Measurements from ENCODE around the gene RIN2. TPM values are rescaled to one million over a fixed set of nuclear protein-coding genes. Genes with fewer than 3 reads are reported as not detected.

Gene RIN2, protein sequence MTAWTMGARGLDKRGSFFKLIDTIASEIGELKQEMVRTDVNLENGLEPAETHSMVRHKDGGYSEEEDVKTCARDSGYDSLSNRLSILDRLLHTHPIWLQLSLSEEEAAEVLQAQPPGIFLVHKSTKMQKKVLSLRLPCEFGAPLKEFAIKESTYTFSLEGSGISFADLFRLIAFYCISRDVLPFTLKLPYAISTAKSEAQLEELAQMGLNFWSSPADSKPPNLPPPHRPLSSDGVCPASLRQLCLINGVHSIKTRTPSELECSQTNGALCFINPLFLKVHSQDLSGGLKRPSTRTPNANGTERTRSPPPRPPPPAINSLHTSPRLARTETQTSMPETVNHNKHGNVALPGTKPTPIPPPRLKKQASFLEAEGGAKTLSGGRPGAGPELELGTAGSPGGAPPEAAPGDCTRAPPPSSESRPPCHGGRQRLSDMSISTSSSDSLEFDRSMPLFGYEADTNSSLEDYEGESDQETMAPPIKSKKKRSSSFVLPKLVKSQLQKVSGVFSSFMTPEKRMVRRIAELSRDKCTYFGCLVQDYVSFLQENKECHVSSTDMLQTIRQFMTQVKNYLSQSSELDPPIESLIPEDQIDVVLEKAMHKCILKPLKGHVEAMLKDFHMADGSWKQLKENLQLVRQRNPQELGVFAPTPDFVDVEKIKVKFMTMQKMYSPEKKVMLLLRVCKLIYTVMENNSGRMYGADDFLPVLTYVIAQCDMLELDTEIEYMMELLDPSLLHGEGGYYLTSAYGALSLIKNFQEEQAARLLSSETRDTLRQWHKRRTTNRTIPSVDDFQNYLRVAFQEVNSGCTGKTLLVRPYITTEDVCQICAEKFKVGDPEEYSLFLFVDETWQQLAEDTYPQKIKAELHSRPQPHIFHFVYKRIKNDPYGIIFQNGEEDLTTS
- total RNA-seq: 56.1 and 80.6 TPM in 2 replicates

DNA sequence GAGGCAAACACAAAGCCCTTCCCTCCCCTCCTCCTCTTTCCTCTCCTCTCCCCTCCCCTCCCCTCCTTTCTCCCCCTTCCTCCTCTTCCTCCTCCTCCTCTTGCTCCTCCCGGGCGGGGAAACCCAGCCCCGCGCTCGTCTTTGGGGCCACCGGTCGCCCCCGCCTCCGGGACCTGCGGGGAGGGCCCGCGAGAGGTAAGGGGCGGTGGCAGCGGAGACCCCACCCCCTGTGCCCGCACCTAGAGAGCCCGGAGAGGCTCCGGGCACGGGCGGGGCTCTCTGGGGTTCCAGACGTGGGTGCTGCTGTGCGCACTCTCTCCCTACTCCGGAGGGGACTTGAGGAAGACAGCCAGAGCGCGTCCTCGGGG lies at the start of gene RIN2:
RIN2 (plus strand) TSS at position 126 of the 368 bp plus-strand sequence. CDS start 131,344 bp downstream, outside the sequence.
- no peak for DNase-seq (ENCODE audit: low read depth)

DNA sequence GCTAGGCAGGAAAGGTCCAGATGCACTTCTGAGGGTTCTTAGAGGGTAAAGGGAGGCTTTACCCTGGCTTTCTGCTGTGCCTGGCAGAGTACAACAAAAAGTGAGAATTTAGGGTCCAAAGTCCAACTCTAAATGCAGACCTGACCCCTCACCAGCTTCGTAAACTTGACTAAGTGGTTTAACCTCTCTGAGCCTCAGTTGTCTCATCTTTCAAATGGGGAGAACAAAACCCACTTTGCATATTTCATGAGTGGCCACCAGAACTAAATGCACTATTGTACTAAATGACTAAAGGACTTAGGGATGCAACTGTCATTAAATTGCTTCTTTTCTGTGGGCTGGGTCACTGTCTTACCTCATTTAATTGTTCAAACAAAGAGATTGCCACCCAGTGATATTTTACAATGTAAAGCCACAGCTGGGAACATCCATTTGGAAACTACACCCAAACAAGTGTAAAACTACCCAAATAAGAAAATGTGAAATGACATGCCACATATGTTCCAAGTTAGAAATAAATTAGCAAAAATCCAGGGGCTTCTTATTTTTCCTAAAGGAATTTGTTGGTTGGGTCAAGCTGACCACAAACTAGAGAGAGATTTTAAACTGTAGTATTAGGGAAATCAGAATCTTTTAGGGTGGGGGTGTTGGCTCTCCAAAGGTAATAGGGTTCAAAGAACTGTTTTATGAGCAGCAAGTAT lies 48.3 kb upstream of the RIN2 start:
- DNase-seq (ENCODE audit: low read depth): no peak

DNA sequence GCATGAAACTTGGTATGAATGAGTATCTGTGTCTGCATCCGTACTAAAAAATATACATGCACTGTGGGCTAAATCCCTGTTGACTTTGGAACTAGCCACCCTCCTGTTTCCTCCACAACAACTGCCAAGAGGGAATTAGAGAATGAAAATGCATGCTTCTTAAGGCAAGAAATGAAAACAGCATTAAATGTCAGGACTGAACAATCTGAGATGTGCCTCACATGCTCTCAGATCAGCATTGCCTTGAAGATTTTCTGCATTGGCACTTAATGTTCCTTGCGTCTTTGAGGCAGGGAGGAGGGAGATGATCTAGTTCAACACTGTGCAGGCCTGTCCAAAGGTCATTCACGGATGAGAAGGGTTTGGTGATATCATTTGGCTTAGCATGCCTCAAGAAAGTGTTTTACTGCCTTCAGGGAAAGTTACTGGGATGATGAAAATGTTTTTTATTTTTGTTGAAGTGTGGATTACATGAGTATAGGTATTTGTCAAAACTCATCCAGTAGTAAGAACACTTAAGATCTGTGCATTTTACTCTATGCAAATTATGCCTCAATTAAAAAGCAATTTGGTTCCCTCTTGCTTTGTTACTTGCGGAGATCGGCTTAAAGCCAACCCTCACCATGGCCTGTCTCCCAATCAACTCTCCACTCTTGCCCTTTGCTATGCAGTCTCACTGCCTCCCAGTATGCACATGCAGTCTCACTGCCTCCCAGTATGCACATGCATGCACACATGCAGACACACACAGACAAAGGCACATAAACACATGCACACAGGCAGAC lies 47.5 kb upstream of the RIN2 start:
- DNase-seq (ENCODE audit: low read depth): peak; percentile 13

DNA sequence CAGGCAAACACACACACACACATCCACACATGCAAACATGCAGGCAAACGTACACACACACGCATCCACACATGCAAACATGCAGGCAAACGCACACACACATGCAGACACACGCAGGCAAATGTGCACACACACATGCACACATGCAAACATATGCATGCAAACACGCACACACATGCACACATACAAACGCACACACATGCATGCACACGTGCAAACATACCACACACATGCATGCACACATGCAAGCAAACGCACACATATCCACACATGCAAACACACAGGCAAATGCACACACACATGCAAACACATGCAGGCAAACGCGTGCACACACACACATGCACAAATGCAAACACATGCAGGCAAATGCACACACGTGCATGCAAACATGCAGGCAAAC lies 46.9 kb upstream of the RIN2 start:
- no peak for DNase-seq (ENCODE audit: low read depth)

DNA sequence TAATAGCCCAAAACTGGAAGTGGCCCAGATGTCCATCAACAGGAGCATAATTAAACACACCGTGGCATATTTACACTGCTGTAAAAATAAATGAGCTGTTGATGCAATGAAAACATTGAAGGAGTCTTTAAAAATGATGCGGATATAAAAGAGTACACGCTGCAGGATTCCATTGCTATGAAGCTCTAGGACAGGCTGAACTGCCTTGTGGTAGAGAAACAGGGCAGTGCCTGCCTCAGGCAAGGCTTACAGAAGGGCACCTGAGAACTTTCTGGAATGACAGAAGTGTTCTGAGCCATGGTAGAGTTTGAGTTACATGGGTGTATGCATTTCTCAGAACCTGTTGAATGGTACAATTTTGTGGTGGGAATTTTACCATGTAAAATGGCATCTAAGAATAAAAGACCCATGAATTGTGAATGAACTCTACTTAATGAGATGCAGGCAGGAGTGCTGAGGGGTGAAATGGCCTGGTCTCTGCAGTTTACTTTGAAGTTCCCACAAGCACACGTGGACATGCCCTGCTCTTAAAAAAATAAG lies 45.3 kb upstream of the RIN2 start:
- peak; percentile 77 for DNase-seq (ENCODE audit: low read depth)

DNA sequence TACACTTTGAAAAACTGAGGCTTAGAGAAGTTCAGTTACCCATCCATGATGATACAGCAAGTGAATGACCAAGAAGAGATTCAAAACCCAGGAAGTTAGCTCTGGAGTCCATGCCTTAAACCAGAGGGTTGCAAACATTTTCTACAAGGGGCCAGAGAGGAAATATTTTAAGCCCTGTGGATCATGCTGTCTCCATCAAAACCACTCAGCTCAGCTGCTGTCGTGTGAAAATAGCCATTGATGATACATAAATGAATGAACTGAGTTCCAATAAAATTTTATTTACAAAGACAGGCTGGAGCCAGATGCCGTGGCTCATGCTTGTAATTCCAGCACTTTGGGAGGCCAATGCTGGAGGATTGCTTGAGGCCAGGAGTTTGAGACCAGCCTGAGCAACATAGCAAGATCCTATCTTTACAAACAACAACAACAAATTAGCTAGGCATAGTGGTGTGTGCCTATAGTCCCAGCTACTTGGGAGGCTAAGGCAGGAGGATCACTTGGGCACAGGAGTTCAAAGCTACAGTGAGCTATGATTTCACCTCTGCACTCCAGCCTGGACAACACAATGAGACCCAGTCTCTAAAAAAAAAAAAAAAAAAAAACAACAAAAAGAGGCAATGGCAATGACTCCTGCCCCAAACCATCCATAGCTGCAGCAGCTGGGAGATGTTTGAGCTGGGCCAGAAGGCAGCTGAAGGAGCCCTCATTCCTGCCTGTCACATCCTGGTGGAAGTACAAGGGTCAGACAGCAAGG lies 44.1 kb upstream of the RIN2 start:
- DNase-seq (ENCODE audit: low read depth): no peak

DNA sequence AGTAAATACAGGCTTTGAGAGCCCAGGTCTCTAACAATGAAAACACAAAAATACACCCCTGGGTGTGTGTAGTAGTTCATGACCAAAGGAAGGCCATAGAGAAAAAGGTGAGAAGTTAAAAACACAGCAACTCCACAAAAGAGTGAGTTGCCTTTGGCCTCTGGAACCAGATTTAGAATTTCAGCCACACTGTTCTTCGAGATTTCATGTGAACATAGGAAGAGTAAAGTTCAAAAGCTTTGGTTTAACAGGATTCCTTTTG lies 43.5 kb upstream of the RIN2 start:
- no peak for DNase-seq (ENCODE audit: low read depth)

DNA sequence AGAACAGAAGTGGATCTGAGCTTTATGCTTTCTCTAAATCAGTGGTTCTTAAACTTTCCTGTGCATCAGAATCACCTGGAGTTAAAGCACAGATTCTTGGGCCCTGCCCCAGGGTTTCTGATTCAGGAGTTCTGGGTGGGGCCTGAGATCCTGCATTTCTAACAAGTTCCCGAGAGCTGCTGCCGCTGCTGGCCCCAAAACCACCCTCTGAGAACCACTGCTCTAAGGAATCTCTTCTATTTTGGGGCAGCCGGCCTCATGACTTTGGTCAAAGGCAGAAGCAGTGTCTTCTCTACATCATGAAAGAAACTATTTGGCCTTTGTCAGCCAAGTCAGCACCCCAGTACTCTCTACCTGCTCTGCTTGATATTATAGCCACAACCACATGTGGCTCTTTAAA lies 42.1 kb upstream of the RIN2 start:
- DNase-seq (ENCODE audit: low read depth): no peak

DNA sequence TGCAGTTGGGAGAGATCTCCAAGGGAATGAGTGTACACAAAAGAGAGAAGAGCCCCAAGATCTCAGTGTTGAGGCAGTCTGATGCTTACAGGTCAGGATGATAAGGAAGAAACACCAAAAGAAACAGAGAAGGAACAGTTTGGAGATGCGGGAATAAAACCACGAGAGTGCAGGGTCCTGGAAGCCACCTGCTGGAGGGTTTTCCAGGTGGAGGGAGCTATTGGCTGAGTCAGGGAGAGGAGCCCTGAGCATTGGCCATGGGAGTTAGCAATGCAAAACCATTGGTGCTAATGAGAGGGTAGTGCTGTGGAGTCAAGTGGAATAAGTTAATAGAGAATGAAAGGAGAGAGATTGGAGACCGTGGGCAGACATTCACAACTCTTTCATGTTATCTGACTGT lies 39.2 kb upstream of the RIN2 start:
- no peak for DNase-seq (ENCODE audit: low read depth)

DNA sequence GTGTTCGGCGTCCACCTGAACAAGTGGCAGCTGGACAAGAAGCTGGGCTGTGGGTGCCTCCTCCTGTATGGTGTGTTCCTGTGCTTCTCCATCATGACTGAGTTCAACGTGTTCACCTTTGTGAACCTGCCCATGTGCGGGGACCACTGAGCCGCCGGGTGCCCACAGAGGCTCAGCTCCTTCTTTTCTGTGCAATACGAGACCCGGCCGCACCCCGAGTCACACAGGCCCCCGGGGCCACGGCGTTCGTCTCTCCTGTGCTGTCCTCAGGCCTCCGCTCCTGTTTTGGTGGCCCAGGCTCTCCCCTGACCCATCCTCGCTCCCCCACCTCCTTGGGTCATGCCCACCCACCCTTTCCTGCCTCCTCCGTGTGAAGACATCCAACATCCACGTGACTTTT lies 37.1 kb upstream of the RIN2 start:
- no peak for DNase-seq (ENCODE audit: low read depth)

DNA sequence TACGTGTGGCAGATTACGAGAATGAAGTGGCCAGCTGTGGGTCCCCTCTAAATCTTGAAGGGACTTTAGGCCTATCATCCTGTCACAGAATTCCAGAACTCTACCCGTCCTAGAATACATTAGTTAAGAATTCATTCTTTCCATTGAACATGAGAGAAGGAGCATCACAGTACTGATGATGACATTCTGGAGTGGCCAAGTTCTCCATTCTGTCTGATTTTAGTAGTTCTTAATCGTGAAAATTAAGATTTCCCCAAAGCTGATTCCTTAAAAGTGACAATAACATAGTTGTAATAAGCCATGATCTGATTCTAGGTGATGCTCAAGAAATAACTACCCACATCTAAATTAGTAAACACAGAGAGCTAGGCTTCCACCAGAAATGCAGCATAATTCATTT lies 35.0 kb upstream of the RIN2 start:
- DNase-seq (ENCODE audit: low read depth): no peak

DNA sequence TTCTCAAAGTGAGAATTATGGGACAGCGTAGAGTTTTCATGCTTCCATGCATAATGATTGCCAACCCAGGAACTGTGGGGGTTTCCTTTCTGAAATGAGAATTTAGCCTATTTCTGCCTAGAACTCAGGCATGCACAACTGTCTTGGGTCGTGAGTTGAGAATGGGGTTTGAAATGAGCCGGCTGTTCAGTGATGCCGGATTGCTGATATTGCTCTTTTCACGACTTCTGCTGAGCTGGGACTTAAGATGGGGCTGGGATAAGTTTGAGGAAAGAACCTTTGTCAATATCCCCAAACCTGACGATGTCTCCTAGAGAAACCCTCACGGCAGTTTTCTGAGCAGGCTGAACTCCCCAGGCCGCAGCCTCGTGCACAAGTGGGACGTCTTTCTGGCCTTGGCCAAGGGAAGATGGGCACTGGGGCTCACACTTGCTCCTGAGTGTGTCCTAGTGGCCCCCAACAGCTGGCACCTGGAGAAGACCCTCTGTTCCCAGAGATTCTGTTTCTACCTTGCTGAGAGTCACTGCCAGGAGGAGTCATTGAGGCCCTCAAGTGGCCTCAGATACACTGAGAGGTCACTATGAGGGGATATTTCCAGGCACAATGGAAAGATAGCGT lies 34.1 kb upstream of the RIN2 start:
- no peak for DNase-seq (ENCODE audit: low read depth)

DNA sequence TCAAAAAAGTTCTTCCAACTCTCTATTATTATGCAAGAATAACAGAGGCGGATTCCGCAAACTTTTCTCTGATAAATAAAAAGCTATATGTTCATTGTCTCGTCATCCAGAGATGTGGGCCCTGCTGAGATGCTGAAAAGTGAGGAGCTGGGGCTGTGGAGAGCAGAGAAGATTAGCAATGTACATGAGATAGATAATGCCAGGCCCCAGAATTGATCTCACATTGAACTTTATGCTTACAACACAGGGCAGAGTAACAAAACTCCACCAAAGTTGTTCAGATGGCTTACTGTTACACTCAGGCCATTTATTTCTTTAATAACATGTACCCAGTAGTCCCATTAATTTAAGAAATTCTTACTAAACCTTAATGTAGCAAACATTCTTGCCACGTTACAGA lies 32.7 kb upstream of the RIN2 start:
- no peak for DNase-seq (ENCODE audit: low read depth)

DNA sequence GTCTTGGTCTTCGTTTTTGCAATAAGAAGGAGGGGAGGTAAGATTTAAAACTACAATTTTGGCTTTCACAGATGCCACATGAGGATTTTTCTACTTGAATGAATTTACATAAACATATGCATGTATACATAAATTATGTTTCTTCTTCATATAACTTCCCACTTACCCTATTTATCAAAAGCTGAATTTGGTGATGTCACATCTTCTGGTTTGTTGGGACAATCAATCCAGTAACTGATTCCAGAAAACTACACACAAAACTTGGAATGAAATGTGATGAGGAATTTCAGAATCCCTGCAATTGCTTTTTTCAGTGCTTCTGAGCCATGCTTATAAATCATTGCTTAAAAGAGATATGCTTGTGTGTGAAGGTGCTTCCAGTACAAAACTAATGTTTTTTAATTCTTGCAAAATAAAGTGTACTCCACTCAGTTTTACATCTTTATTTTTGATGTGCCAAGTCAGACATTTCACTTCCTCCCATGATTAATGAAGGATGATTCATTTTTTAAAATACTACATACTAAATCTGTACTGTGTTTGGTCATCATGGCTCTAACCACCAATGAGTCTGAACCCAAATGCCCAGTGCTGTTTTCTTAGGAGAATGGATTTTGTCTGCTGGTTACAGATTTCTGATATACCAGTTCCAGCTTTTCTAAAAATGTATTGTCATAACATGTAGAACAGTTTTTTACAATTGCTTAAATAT lies 32.1 kb upstream of the RIN2 start:
- DNase-seq (ENCODE audit: low read depth): no peak

DNA sequence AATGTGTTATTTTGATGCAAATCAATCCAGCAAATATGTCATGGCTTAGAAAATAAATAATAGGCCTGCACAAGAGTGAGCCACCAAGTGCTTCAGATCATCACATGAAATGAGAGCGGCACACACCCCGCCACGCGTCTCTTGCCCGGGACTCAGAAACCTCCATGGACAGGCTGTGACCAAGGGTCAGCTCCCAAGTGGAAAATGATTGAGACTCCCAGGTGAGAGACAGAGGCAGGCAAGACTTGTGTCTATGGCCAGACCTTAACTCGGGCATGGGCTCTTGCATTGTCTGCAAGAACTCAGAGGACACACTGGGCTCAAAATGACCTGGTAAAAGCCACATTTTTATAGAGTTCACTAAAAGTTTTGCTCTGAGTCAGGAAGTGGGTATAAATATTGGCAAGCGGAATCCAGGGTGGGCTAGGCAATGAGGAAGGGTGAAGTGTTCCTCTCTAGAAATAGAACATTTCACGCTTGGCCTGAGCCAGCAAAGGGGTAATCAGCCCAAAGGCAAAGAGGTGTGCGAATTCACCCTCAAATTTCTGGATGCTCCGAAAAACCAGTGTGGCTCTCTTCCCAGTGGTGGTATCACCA lies 30.7 kb upstream of the RIN2 start:
- DNase-seq (ENCODE audit: low read depth): no peak

DNA sequence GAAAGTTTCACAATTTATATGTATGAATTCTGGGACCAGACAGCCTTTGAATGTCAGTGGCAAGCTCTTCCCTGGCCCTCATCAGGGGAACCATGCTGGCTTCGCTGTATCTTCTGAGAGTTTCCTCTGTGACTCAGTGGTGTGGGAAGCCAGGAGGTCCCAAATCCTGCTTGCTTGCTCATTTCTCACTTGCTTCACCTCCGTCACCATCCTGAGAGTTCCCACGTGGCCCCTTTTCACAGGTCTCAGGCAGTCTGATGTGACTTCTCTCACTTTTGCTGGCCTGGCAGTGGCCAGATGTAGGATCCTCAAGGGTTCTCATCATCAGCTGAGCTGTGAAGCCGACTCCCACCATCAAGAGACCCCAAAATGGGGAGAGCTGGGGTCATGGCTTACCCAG lies 28.4 kb upstream of the RIN2 start:
- DNase-seq (ENCODE audit: low read depth): no peak

DNA sequence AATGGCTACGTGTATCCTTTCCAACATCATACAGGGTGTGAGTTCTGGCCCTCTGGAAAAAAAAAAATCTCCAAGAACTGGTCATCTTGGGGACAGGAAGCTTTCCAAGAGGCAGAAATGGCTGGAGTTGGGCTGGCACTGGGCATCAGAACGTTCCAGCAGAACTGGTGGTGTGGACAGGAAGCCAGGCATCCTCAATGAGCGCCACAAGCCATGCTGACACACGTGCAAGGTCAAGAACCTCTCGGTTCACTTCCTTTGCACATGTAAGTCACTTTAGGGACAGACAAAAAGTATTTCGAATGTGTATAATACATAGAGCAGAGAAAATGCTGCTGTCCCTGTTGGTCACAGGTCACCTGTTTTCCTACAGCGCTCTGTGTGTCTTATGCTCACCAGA lies 27.4 kb upstream of the RIN2 start:
- no peak for DNase-seq (ENCODE audit: low read depth)

DNA sequence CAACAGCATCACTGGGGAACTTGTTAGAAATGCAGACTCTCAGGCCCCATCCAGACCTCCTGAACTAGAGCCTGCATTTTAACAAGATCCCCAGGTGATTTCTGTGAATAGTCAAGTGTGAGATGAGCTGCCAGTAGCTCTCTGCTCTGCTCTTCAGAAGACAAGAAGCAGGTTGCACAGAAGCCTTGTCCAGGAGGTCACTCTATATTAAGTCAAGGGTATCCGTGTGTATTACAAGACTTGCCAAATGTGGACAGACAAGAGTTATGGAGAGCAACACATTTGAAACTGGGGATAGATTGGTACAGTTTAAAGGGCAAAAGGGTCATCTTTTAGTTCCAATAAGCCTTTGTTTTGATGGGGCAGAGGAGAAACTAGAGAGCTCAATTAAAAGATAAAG lies 23.2 kb upstream of the RIN2 start:
- DNase-seq (ENCODE audit: low read depth): no peak

DNA sequence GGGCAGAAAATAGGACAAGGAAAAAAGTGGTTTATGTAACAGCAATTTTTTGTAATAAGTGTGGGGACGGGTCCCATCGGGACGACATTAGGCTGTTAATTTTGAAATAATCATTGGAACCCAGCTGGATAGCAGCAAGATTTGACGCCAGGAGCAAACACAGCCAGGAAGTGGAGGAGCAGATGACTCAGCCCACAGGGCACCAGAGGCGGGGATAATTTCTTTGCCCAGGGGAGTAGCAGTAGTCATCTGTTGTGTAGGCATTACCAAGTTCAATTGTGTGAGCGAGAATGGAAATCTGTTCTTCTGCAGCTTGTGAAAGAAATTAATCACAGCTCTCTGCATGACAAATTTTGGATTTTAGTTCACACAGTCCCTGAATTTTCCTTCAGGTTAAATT lies 22.6 kb upstream of the RIN2 start:
- DNase-seq (ENCODE audit: low read depth): peak; percentile 95

Measured in renal cortical epithelial cell (primary cell).